Activated CD4-positive, alpha-beta T cell treated with anti-CD3 and anti-CD28 coated beads, Interleukin-2, amount 50 U/mL, for 48 hours (primary cell): ENCODE results near the gene PNLIPRP2.

ENCODE experiments used
- DNase-seq, 2 experiments: peaks; one replicate each; pipeline ENCODE4 v3.0.0-alpha.2; 2020

Gene PNLIPRP2

GRCh38 chr10:116613471-116613870 is 7.3 kb upstream of the PNLIPRP2 start:
- DNase-seq = no peak

GRCh38 chr10:116614796-116615195 is 6.0 kb upstream of the PNLIPRP2 start:
- DNase-seq = no peak

GRCh38 chr10:116615199-116615776 is 5.5 kb upstream of the PNLIPRP2 start:
- no peak for DNase-seq

- no peak for DNase-seq
These were observed 723 bp downstream of the PNLIPRP2 start for GRCh38 chr10:116621476-116621875.

- DNase-seq = no peak
These were observed 1.3 kb downstream of the PNLIPRP2 start for GRCh38 chr10:116621934-116622655.

GRCh38 chr10:116625845-116626244 is 5.1 kb downstream of the PNLIPRP2 start:
- no peak for DNase-seq

GRCh38 chr10:116626815-116627214 is 6.1 kb downstream of the PNLIPRP2 start:
- no peak for DNase-seq

- DNase-seq = no peak
These were observed 6.7 kb downstream of the PNLIPRP2 start for GRCh38 chr10:116627386-116627933.

- no peak for DNase-seq
These were observed 8.6 kb downstream of the PNLIPRP2 start for GRCh38 chr10:116629340-116629739.

GRCh38 chr10:116630020-116630419 is 9.3 kb downstream of the PNLIPRP2 start:
- DNase-seq = no peak

GRCh38 chr10:116631871-116632295 is 11.1 kb downstream of the PNLIPRP2 start:
- no peak for DNase-seq

GRCh38 chr10:116632596-116633215 is 12.0 kb downstream of the PNLIPRP2 start:
- no peak for DNase-seq

- DNase-seq = no peak
These were observed 12.5 kb downstream of the PNLIPRP2 start for GRCh38 chr10:116633216-116633600.

- DNase-seq = no peak
These were observed 13.6 kb downstream of the PNLIPRP2 start for GRCh38 chr10:116634126-116634975.

GRCh38 chr10:116636385-116636784 is 15.6 kb downstream of the PNLIPRP2 start:
- DNase-seq = no peak

GRCh38 chr10:116636976-116637375 is 16.2 kb downstream of the PNLIPRP2 start:
- DNase-seq = no peak

GRCh38 chr10:116637830-116638229 is 17.1 kb downstream of the PNLIPRP2 start:
- DNase-seq = no peak

GRCh38 chr10:116646502-116646901 is 25.7 kb downstream of the PNLIPRP2 start:
- DNase-seq = no peak

GRCh38 chr10:116648903-116649302 is 28.1 kb downstream of the PNLIPRP2 start:
- no peak for DNase-seq

- no peak for DNase-seq
These were observed 33.1 kb downstream of the PNLIPRP2 start for GRCh38 chr10:116653885-116654284.

GRCh38 chr10:116654816-116655215 is 34.1 kb downstream of the PNLIPRP2 start:
- no peak for DNase-seq

- DNase-seq = no peak
These were observed 34.8 kb downstream of the PNLIPRP2 start for GRCh38 chr10:116655568-116655967.

GRCh38 chr10:116656044-116656443 is 35.3 kb downstream of the PNLIPRP2 start:
- DNase-seq = no peak
